Stimulated activated CD4-positive, alpha-beta T cell treated with anti-CD3 and anti-CD28 coated beads, Interleukin-1b, Interleukin-23, amount 100 ng/mL, for 4 hours (primary cell): ENCODE measurements around the gene NOL6.
"Not testable (repeated sequence)": the region's sequence is repeated elsewhere in the genome, so short reads cannot be mapped to it uniquely, and the experiment has no call there.

Source experiments
- DNase-seq, 2 donors: peaks; one replicate each; pipeline ENCODE4 v3.0.0-alpha.2; 2020; ENCODE audit warnings: low read depth in 2 of 2

Gene NOL6

GRCh38 chr9:33472881-33473615 lies 676 bp downstream of the NOL6 start:
- DNase-seq: no peak

GRCh38 chr9:33472171-33472880 lies 1.4 kb downstream of the NOL6 start:
- no peak for DNase-seq

- DNase-seq: no peak
These were observed 2.4 kb downstream of the NOL6 start for GRCh38 chr9:33471361-33471760.

GRCh38 chr9:33469891-33470290 lies 3.8 kb downstream of the NOL6 start:
- DNase-seq: no peak

GRCh38 chr9:33468797-33469621 lies 4.7 kb downstream of the NOL6 start:
- DNase-seq: no peak

- DNase-seq: no peak
These were observed 5.5 kb downstream of the NOL6 start for GRCh38 chr9:33468215-33468730.

GRCh38 chr9:33467526-33467925 lies 6.2 kb downstream of the NOL6 start:
- no peak for DNase-seq

- DNase-seq: peak; percentile 62 to 68
These were observed 6.9 kb downstream of the NOL6 start for GRCh38 chr9:33466565-33467495.

GRCh38 chr9:33465596-33466564 lies 7.8 kb downstream of the NOL6 start:
- no peak for DNase-seq

GRCh38 chr9:33465096-33465495 lies 8.6 kb downstream of the NOL6 start:
- no peak for DNase-seq

- no peak for DNase-seq
These were observed 9.6 kb downstream of the NOL6 start for GRCh38 chr9:33464045-33464636.

GRCh38 chr9:33463151-33463550 lies 10.6 kb downstream of the NOL6 start:
- DNase-seq: no peak

GRCh38 chr9:33461492-33461891 lies 12.2 kb downstream of the NOL6 start:
- DNase-seq: no peak

- DNase-seq: no peak
These were observed 12.9 kb downstream of the NOL6 start for GRCh38 chr9:33460854-33461253.

- no peak for DNase-seq
These were observed 14.6 kb downstream of the NOL6 start for GRCh38 chr9:33459115-33459514.

- DNase-seq: peak; percentile 47 to 59
These were observed 15.3 kb downstream of the NOL6 start for GRCh38 chr9:33458444-33458843.

GRCh38 chr9:33455945-33456344 lies 17.8 kb downstream of the NOL6 start:
- no peak for DNase-seq

- not testable (repeated sequence) for DNase-seq
These were observed 18.3 kb downstream of the NOL6 start for GRCh38 chr9:33455456-33455855.

- DNase-seq: not testable (repeated sequence)
These were observed 19.1 kb downstream of the NOL6 start for GRCh38 chr9:33454661-33455026.
